ENCODE measurements around the gene ALDH1A1.

GRCh38 chr9:72897069-72897649 is 55.7 kb downstream of the ALDH1A1 start:
- TF ChIP-seq CTCF (IDR thresholded peaks at IDR 0.05) (no peak), EZH2phosphoT487 (IDR thresholded peaks at IDR 0.05) (no peak)

All from neural progenitor cell (in vitro differentiated cells).